Kidney epithelial cell (primary cell): Measurements from ENCODE around the gene FOS. TPM values are rescaled to one million over a fixed set of nuclear protein-coding genes. Genes with fewer than 3 reads are reported as not detected.
"Not testable (repeated sequence)": the region's sequence is repeated elsewhere in the genome, so short reads cannot be mapped to it uniquely, and the experiment has no call there.

Experiments used
- DNase-seq: peaks from one replicate; pipeline ENCODE4 v3.0.0-alpha.2; 2010; ENCODE audit warnings: low read depth
- H3K27me3 ChIP-seq: 2 replicates; pipeline ENCODE4 v1.6.0; 2011; ENCODE audit warnings: low read length; ENCODE audit not compliant: control insufficient read depth, insufficient read depth
- H3K36me3 ChIP-seq: 2 replicates; pipeline ENCODE4 v1.5.1; 2011; ENCODE audit warnings: low read length; ENCODE audit not compliant: control insufficient read depth, insufficient read depth
- H3K4me3 ChIP-seq: 2 replicates; pipeline ENCODE4 v1.5.1; 2011; ENCODE audit warnings: low read depth, mild to moderate bottlenecking, control low read depth, low read length
- CTCF ChIP-seq: IDR thresholded peaks from 2 replicates; pipeline ENCODE4 v1.5.1; 2011; ENCODE audit warnings: mild to moderate bottlenecking, moderate library complexity, low read length, control low read depth, inconsistent platforms; ENCODE audit not compliant: insufficient read depth, poor library complexity, severe bottlenecking
- total RNA-seq: library from RNA; depleted of rRNA; stranded (reverse); fragments of >200 nt; gene quantifications from 2 replicates; pipeline ENCODE4 v1.2.3, GENCODE V29; 2015

Gene FOS
- total RNA-seq, 1 donor from 2014 or later: 5.5 TPM

GRCh38 chr14:75280831-75281653 is 2.4 kb downstream of the FOS start:
- Histone ChIP-seq H3K4me3 (no peak overlapping the region), H3K27me3 (peaks cover 2% of the 10 kb centered on the region), H3K36me3 (peaks cover 7% of the 10 kb centered on the region)
- no peak for DNase-seq
- TF ChIP-seq CTCF: no peak

GRCh38 chr14:75281654-75282019 is 3.0 kb downstream of the FOS start:
- H3K4me3 ChIP-seq: no peak overlapping the region
- no peak for TF ChIP-seq CTCF
- DNase-seq: no peak
- H3K36me3 ChIP-seq: peaks cover 7% of the 10 kb centered on the region
- H3K27me3 ChIP-seq: peaks cover 2% of the 10 kb centered on the region

GRCh38 chr14:75282170-75282554 is 3.5 kb downstream of the FOS start:
- H3K36me3 ChIP-seq: peaks cover 7% of the 10 kb centered on the region
- H3K4me3 ChIP-seq: no peak overlapping the region
- DNase-seq: no peak
- peaks cover 2% of the 10 kb centered on the region for H3K27me3 ChIP-seq
- no peak for TF ChIP-seq CTCF

GRCh38 chr14:75282555-75283161 is 4.0 kb downstream of the FOS start:
- not testable (repeated sequence) for H3K36me3 ChIP-seq, H3K4me3 ChIP-seq, DNase-seq, H3K27me3 ChIP-seq

- Histone ChIP-seq H3K4me3 (no peak overlapping the region), H3K27me3 (peaks cover 4% of the 10 kb centered on the region), H3K36me3 (peaks cover 7% of the 10 kb centered on the region)
- no peak for DNase-seq
- peak; percentile 27 for TF ChIP-seq CTCF
These were observed 4.7 kb downstream of the FOS start for GRCh38 chr14:75283162-75283832.

GRCh38 chr14:75283833-75284563 is 5.4 kb downstream of the FOS start:
- H3K36me3 ChIP-seq: peaks cover 7% of the 10 kb centered on the region
- peaks cover 4% of the 10 kb centered on the region for H3K27me3 ChIP-seq
- no peak for TF ChIP-seq CTCF
- H3K4me3 ChIP-seq: no peak overlapping the region
- no peak for DNase-seq
